Stimulated activated CD8-positive, alpha-beta memory T cell treated with anti-CD3 and anti-CD28 coated beads, Interleukin-12 subunit alpha, Interleukin-12 subunit beta, amount 100 ng/mL, for 4 hours (primary cell): ENCODE results near the gene RTN4R.

Experiments used
- DNase-seq: peaks from one replicate; pipeline ENCODE4 v3.0.0-alpha.2; 2020; ENCODE audit warnings: low read depth

RTN4R gene

DNA sequence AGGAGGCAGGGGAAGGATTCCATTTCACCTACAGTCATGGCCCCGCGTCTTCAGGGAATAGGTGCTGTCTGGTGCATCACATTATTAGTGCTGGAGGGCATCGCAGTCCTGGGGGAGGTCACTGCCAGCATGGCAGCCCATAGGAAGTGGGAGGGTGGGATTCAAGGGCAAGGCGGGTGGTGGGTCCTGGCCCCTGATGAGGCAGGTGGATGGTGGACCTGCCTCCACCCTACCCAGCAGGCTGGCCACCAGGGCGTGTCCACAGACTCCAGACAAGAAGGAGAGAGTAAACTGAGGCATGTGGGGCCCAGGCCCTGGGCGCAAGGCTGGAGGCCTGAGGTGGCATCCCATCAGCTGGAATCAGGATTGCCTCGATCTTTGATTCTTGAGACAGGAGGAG lies 53.3 kb downstream of the RTN4R start:
- DNase-seq = no peak

- DNase-seq = no peak
These were observed 54.0 kb downstream of the RTN4R start for GRCh38 chr22:20213833-20214708.

DNA sequence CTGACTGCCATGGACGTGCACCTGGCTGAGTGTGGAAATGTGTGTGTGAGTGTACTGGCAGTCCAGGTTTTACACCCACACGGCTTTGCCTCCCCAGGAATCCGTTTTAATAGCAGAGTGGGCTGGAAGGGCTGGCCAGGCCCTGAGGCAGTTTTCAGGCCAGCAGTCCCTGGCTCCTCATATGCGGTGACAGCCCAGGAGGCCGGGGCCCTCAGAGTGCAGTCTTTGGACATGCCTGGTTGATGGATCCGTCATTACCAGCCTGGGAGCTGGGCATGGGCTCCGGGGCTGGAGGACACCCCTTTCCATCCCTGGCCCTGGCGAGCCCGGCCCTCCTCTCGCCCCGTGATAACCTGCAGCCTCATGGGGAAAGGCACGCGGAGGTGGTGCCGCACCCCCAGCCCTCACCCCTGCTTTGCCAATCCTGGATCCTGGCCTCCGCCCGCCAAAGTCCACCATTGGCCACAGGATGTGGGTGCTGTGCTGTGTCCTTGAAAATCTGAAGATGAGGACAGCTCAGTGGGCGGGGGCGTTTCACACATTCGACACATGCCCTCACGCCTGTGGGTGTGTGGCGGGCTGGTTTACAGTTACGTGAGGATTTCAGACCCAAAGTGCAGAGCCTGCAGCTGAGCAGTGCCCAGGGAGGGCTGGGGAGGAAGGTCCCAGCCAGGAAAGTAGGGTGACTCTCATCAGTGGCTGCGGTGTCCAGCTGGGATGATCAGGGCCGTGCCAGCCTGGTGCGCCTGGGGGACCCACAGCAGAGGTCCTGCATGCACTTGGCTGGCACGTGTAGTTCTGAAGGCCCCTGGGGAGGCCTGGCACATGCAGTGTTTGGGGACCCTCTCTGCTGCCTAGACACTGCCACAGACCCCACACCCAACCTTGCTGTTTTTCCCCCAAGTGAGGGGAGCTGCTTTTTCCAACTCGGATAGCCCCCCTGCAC lies 55.1 kb downstream of the RTN4R start:
- no peak for DNase-seq

- DNase-seq = no peak
These were observed 55.9 kb downstream of the RTN4R start for GRCh38 chr22:20211997-20212753.

- no peak for DNase-seq
These were observed 56.6 kb downstream of the RTN4R start for GRCh38 chr22:20211409-20211996.

GRCh38 chr22:20210473-20211059 lies 57.6 kb downstream of the RTN4R start:
- no peak for DNase-seq

DNA sequence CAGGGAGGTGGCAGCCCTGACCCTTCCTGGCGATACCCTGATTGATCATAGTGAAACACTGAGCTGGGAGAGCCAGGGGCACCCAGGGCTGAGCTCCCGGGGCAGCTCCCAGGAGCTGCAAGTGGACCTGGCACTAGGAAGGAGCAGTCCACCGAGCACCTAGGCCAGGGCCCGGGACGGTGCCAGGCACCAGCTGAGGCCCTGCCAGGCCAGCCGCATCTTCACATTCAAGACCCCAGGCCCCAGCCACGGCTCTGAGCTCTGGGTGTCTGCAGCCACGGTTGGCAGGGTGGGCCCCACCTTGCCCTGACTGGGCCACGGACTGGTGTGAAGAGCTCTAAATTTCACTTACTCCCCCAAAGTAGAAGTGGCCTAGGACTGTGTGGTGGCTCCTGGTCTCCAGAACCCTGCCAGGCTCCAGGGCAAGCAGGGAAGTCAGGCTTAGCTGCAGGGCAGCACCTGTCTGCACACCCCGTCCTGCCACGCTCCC lies 58.3 kb downstream of the RTN4R start:
- no peak for DNase-seq

GRCh38 chr22:20208713-20209310 lies 59.3 kb downstream of the RTN4R start:
- DNase-seq = no peak

GRCh38 chr22:20207277-20208025 lies 60.7 kb downstream of the RTN4R start:
- DNase-seq = no peak

- no peak for DNase-seq
These were observed 61.4 kb downstream of the RTN4R start for GRCh38 chr22:20206709-20207215.

- peak; percentile 36 for DNase-seq
These were observed 62.0 kb downstream of the RTN4R start for GRCh38 chr22:20205964-20206708.

DNA sequence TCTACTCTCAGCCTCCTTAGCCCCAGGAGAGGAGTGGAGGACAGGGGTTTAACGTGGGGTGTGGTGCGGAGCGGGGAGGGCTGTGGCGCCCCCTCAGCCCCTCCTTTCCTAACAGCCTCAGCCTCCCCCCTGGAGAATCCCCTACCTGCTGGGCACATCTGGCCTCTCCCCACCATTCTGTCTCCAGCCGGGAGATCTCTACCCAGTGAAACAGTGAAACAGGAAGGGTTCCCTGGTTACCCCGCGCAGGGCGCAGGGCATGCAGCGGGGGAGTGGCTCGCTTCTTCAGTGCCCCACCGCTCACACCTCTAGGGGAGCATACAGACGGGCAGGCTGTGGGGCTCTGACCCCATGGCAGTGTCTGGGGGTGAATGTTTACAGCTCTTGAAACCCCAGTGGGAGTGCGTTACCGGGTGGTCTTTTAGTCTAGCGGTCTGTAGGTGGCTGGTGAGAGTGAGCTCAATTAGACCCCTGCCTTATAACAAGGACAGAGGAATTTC lies 62.6 kb downstream of the RTN4R start:
- DNase-seq = no peak

DNA sequence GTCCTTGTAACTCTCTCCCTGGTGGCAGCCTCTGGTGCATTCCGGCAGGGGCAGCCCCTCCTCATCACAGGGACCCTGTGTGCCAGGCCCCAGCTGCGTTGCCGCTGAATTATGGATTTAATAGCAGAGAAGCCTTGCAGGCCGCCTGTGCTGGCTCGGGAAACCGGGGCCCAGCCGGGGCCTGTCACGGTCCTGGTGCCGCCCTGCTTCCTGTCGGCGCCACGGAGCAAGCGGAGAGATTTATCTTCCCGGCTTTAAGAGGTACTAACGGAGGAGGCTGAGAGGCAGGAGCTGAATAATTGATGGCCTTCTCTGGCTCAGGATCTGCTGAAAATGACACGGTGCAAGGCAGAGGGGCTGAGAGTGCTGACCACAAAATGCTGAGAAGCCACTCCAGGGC lies 63.3 kb downstream of the RTN4R start:
- DNase-seq = no peak

- no peak for DNase-seq
These were observed 63.8 kb downstream of the RTN4R start for GRCh38 chr22:20204311-20204710.

DNA sequence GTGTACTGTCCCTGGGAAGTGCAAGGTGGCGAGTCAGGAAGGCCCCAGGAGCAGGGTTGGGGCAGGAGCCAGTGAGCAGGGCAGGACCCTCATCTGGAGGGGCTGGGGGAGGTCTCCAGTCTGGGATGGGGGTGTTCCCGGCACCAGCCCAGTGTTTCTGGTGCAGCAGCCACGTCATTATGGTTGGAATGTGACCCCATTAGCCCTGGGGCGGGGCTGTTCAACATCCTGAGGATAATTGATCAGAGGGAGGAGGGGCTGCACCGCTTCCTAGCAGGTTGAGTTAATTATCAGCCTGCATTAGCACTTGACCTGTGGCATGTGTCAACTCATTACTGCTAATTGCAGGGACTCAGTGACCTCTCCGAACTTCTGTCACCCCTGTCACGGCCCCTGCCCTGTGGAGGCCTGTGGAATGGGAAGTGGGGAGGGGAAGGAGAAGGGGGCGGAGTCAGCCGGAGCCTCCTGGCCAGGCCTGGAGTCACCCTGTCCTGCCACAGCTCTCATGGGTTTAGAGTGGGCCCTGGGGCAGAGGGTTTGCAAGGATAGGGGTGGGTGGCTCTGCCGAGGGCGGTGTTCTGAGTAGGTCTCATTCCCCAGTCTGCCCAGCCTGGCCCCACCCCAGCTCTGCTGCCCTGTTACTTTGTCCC lies 64.4 kb downstream of the RTN4R start:
- DNase-seq = no peak

GRCh38 chr22:20203142-20203551 lies 65.0 kb downstream of the RTN4R start:
- DNase-seq = no peak

DNA sequence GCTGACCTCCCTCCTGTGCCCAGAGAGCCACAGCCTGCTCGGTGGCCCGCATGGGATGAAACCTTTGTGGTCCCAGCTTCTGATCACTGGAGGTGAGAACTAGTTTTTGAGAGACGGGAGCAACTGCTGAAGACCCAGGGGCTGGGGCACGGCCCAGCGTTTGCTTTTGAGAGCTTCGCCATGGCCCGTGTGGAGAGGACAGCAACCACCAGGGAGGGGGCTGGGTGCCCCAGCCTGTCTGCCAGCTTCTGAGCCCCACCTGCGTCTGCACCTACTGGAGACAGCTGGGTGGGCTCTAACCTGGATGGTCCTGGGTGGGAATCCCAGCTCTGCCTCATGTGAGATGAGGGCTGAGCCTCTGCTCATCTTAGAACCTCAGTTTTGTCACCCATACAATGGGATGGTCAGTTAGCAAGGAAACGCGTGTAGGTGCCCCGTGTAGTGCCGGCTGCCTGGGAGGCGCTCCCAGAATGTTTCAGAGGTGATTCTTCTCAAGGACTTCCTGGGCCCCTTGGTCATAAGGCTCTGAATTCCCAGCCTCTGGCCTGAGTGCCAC lies 66.2 kb downstream of the RTN4R start:
- no peak for DNase-seq

GRCh38 chr22:20199906-20200305 lies 68.2 kb downstream of the RTN4R start:
- no peak for DNase-seq
